H9 (cell line): Measurements from ENCODE around the gene TASOR2. TPM values are rescaled to one million over a fixed set of nuclear protein-coding genes. Genes with fewer than 3 reads are reported as not detected.

Source experiments
- DNase-seq: peaks from one replicate; pipeline ENCODE4 v3.0.0-alpha.2; 2017
- H2AFZ ChIP-seq: one replicate; pipeline ENCODE4 v1.6.1; 2013; ENCODE audit warnings: mild to moderate bottlenecking, low read length, control low read depth, moderate library complexity
- H2AK5ac ChIP-seq: 2 replicates; pipeline ENCODE4 v1.6.1; 2013; ENCODE audit warnings: low read length, control low read depth, mixed read lengths; ENCODE audit not compliant: insufficient read length
- H2BK120ac ChIP-seq: one replicate; pipeline ENCODE4 v1.6.1; 2013; ENCODE audit warnings: low read depth, mild to moderate bottlenecking, low read length, control low read depth, inconsistent platforms; ENCODE audit not compliant: poor library complexity, severe bottlenecking
- H2BK12ac ChIP-seq: 2 replicates; pipeline ENCODE4 v1.6.1; 2013; ENCODE audit warnings: low read length, control low read depth, mixed read lengths, low read depth; ENCODE audit not compliant: insufficient read length
- H2BK15ac ChIP-seq: 2 replicates; pipeline ENCODE4 v1.6.1; 2013; ENCODE audit warnings: low read depth, low read length, control low read depth
- H2BK20ac ChIP-seq: one replicate; pipeline ENCODE4 v1.6.1; 2013; ENCODE audit warnings: low read depth, mild to moderate bottlenecking, low read length, control low read depth, inconsistent platforms; ENCODE audit not compliant: poor library complexity, severe bottlenecking
- H2BK5ac ChIP-seq: 2 replicates; pipeline ENCODE4 v1.6.1; 2013; ENCODE audit warnings: low read length, control low read depth, mixed read lengths; ENCODE audit not compliant: insufficient read length
- H3K14ac ChIP-seq: 2 replicates; pipeline ENCODE4 v1.6.1; 2013; ENCODE audit warnings: low read length, control low read depth; ENCODE audit not compliant: insufficient read depth
- H3K18ac ChIP-seq: 2 replicates; pipeline ENCODE4 v1.6.1; 2013; ENCODE audit warnings: low read depth, mild to moderate bottlenecking, mixed read lengths, low read length, control low read depth; ENCODE audit not compliant: insufficient read length
- H3K23ac ChIP-seq: 2 replicates; pipeline ENCODE4 v1.6.1; 2013; ENCODE audit warnings: low read length, control low read depth, mixed read lengths, low read depth; ENCODE audit not compliant: insufficient read length
- H3K23me2 ChIP-seq: 2 replicates; pipeline ENCODE4 v1.6.1; 2013; ENCODE audit warnings: low read depth, mild to moderate bottlenecking, mixed read lengths, low read length, control low read depth; ENCODE audit not compliant: insufficient read length, poor library complexity, severe bottlenecking
- H3K27ac ChIP-seq: 2 replicates; pipeline ENCODE4 v1.5.1; 2013; ENCODE audit warnings: low read length, control low read depth, mixed read lengths, low read depth; ENCODE audit not compliant: insufficient read length
- H3K27me3 ChIP-seq: 2 replicates; pipeline ENCODE4 v1.6.1; 2013; ENCODE audit warnings: low read length, control low read depth, inconsistent platforms; ENCODE audit not compliant: insufficient read depth
- H3K4ac ChIP-seq: 2 replicates; pipeline ENCODE4 v1.6.1; 2013; ENCODE audit warnings: low read depth, mild to moderate bottlenecking, control low read depth, inconsistent platforms, low read length, moderate library complexity
- H3K4me1 ChIP-seq: 2 replicates; pipeline ENCODE4 v1.6.1; 2013; ENCODE audit warnings: low read length, control low read depth, inconsistent platforms; ENCODE audit not compliant: insufficient read depth
- H3K4me2 ChIP-seq: 2 replicates; pipeline ENCODE4 v1.6.1; 2013; ENCODE audit warnings: low read length, control low read depth, mixed read lengths; ENCODE audit not compliant: insufficient read length, insufficient read depth
- H3K56ac ChIP-seq: 2 replicates; pipeline ENCODE4 v1.6.1; 2013; ENCODE audit warnings: low read depth, mild to moderate bottlenecking, mixed read lengths, low read length, control low read depth; ENCODE audit not compliant: insufficient read length
- H3K79me1 ChIP-seq: 2 replicates; pipeline ENCODE4 v1.6.1; 2013; ENCODE audit warnings: low read depth, mild to moderate bottlenecking, moderate library complexity, low read length, control low read depth, inconsistent platforms; ENCODE audit not compliant: insufficient read depth, poor library complexity, severe bottlenecking
- H3K79me2 ChIP-seq: 2 replicates; pipeline ENCODE4 v1.6.1; 2013; ENCODE audit warnings: low read length, control low read depth, inconsistent platforms; ENCODE audit not compliant: insufficient read depth
- H3K9ac ChIP-seq: 2 replicates; pipeline ENCODE4 v1.6.1; 2013; ENCODE audit warnings: low read length, control low read depth, mixed read lengths; ENCODE audit not compliant: insufficient read length; ENCODE audit errors: extremely low read depth
- H3K9me3 ChIP-seq: one replicate; pipeline ENCODE4 v1.6.1; 2013; ENCODE audit warnings: low read depth, low read length, inconsistent platforms; ENCODE audit not compliant: control insufficient read depth
- H3T11ph ChIP-seq: one replicate; pipeline ENCODE4 v1.6.1; 2013; ENCODE audit warnings: mild to moderate bottlenecking, low read length, control low read depth, inconsistent platforms
- H4K20me1 ChIP-seq: one replicate; pipeline ENCODE4 v1.6.1; 2013; ENCODE audit not compliant: control insufficient read depth, insufficient read length, insufficient read depth
- H4K5ac ChIP-seq: 2 replicates; pipeline ENCODE4 v1.6.1; 2013; ENCODE audit warnings: low read depth, mild to moderate bottlenecking, mixed read lengths, low read length, control low read depth; ENCODE audit not compliant: insufficient read length
- H4K8ac ChIP-seq: replicated peaks from 2 replicates; pipeline ENCODE4 v1.6.1; 2013; ENCODE audit warnings: low read length, control low read depth, mixed read lengths, low read depth; ENCODE audit not compliant: insufficient read length
- H4K91ac ChIP-seq: 2 replicates; pipeline ENCODE4 v1.6.1; 2013; ENCODE audit warnings: low read depth, mild to moderate bottlenecking, moderate library complexity, mixed read lengths, low read length, control low read depth; ENCODE audit not compliant: insufficient read length
- H3K27ac Mint-ChIP-seq, 3 experiments: 2 replicates in 2 of 3; 3 replicates in 1 of 3; pipeline ENCODE4 v1.8.0; 2020 to 2021; ENCODE audit warnings: mixed read lengths in 3 of 3, mild to moderate bottlenecking in 1 of 3, moderate library complexity in 1 of 3
- H3K27me3 Mint-ChIP-seq: 2 replicates; pipeline ENCODE4 v1.8.0; 2021; ENCODE audit warnings: low read depth, mild to moderate bottlenecking, moderate library complexity, mixed read lengths
- H3K36me3 Mint-ChIP-seq, 3 experiments: 2 replicates in 2 of 3; 3 replicates in 1 of 3; pipeline ENCODE4 v1.8.0; 2020 to 2021; ENCODE audit warnings: low read depth in 3 of 3, mixed read lengths in 3 of 3; ENCODE audit not compliant: insufficient read depth in 1 of 3
- H3K4me1 Mint-ChIP-seq, 2 experiments: 2 replicates each; pipeline ENCODE4 v1.8.0; 2020; ENCODE audit warnings: mixed read lengths in 2 of 2
- H3K4me3 Mint-ChIP-seq, 2 experiments: 2 replicates in 1 of 2; 3 replicates in 1 of 2; pipeline ENCODE4 v1.8.0; 2020 to 2021; ENCODE audit warnings: mild to moderate bottlenecking in 2 of 2, mixed read lengths in 2 of 2, moderate library complexity in 1 of 2
- H3K9me3 Mint-ChIP-seq, 2 experiments: 2 replicates in 1 of 2; 3 replicates in 1 of 2; pipeline ENCODE4 v1.8.0; 2020; ENCODE audit warnings: mild to moderate bottlenecking in 2 of 2, mixed read lengths in 2 of 2, moderate library complexity in 1 of 2
- CTCF ChIP-seq: fragments of 200-600 bp; sonication (generic); conservative IDR thresholded peaks from 3 replicates; pipeline ENCODE4 v1.8.0; 2021; ENCODE audit warnings: antibody characterized with exemption, mild to moderate bottlenecking
- WGBS: extraction: QIAGEN DNeasy Blood & Tissue Kit; methylation state at CpG from one replicate; pipeline ENCODE4 v1.1.7; 2013; ENCODE audit warnings: missing lambda C conversion rate, low lambda C conversion rate, mixed read lengths; ENCODE audit not compliant: insufficient read length; ENCODE audit errors: extremely low coverage; 5-methylcytosine and 5-hydroxymethylcytosine counted together
- total RNA-seq: library from RNA; stranded (reverse); gene quantifications from 2 replicates; pipeline ENCODE4 v1.2.1, GENCODE V29; 2021

Gene TASOR2
- total RNA-seq, 1 experiment from 2014 or later, result 64.5 TPM

GRCh38 chr10:5644930-5645329 lies 39.7 kb upstream of the TASOR2 start:
- no peaks in the 10 kb centered on the region; a peak in 1 of 5 replicates for H3K9me3 Mint-ChIP-seq
- H2AK5ac ChIP-seq, result no peak overlapping the region
- no peak overlapping the region for H2BK15ac ChIP-seq
- H3K4me1 Mint-ChIP-seq, result peaks cover 3% of the 10 kb centered on the region in 2 experiments
- no peak overlapping the region for H3K18ac ChIP-seq
- H3K27me3 ChIP-seq, result no peaks in the 10 kb centered on the region
- no peak overlapping the region for H2BK12ac ChIP-seq
- H2AFZ ChIP-seq, result no peak overlapping the region
- no peaks in the 10 kb centered on the region for H3K79me2 ChIP-seq
- no peak overlapping the region for H2BK20ac ChIP-seq
- H3K4me3 Mint-ChIP-seq, result no peak overlapping the region
- no peaks in the 10 kb centered on the region for H3K23me2 ChIP-seq
- no peak overlapping the region for H4K91ac ChIP-seq
- no peak overlapping the region for H3K27ac ChIP-seq
- H3K14ac ChIP-seq, result no peak overlapping the region
- no peak overlapping the region for H4K5ac ChIP-seq
- H3K9ac ChIP-seq, result no peak overlapping the region
- no peak overlapping the region for H2BK5ac ChIP-seq
- H3K9me3 ChIP-seq, result no peaks in the 10 kb centered on the region
- no peaks in the 10 kb centered on the region for H4K20me1 ChIP-seq
- H3T11ph ChIP-seq, result no peak overlapping the region
- H3K36me3 Mint-ChIP-seq, result peaks cover 33 to 59% (median 44%) of the 10 kb centered on the region in 3 experiments; a peak in 6 of 7 replicates
- H3K27me3 Mint-ChIP-seq, result no peaks in the 10 kb centered on the region
- H3K27ac Mint-ChIP-seq, result peak overlapping the region in 2 of 3 experiments; percentile 32 to 36; a peak in 1 of 7 replicates
- H3K4me1 ChIP-seq, result no peaks in the 10 kb centered on the region
- TF ChIP-seq CTCF, result no peak
- H3K4me2 ChIP-seq, result no peak overlapping the region
- H3K79me1 ChIP-seq, result no peaks in the 10 kb centered on the region
- H3K4ac ChIP-seq, result no peak overlapping the region
- WGBS, result no CpG with 5 or more reads among the region's 6 CpGs
- no peak overlapping the region for H2BK120ac ChIP-seq
- DNase-seq, result no peak
- H3K23ac ChIP-seq, result no peak overlapping the region
- no peak overlapping the region for H3K56ac ChIP-seq
- no peak overlapping the region for H4K8ac ChIP-seq
